H9 (cell line): ENCODE measurements around the gene SIN3B. TPM values are rescaled to one million over a fixed set of nuclear protein-coding genes. Genes with fewer than 3 reads are reported as not detected.

Source experiments
- DNase-seq: peaks from one replicate; pipeline ENCODE4 v3.0.0-alpha.2; 2017
- H2AFZ ChIP-seq: one replicate; pipeline ENCODE4 v1.6.1; 2013; ENCODE audit warnings: mild to moderate bottlenecking, low read length, control low read depth, moderate library complexity
- H2AK5ac ChIP-seq: 2 replicates; pipeline ENCODE4 v1.6.1; 2013; ENCODE audit warnings: low read length, control low read depth, mixed read lengths; ENCODE audit not compliant: insufficient read length
- H2BK120ac ChIP-seq: one replicate; pipeline ENCODE4 v1.6.1; 2013; ENCODE audit warnings: low read depth, mild to moderate bottlenecking, low read length, control low read depth, inconsistent platforms; ENCODE audit not compliant: poor library complexity, severe bottlenecking
- H2BK12ac ChIP-seq: 2 replicates; pipeline ENCODE4 v1.6.1; 2013; ENCODE audit warnings: low read length, control low read depth, mixed read lengths, low read depth; ENCODE audit not compliant: insufficient read length
- H2BK15ac ChIP-seq: 2 replicates; pipeline ENCODE4 v1.6.1; 2013; ENCODE audit warnings: low read depth, low read length, control low read depth
- H2BK20ac ChIP-seq: one replicate; pipeline ENCODE4 v1.6.1; 2013; ENCODE audit warnings: low read depth, mild to moderate bottlenecking, low read length, control low read depth, inconsistent platforms; ENCODE audit not compliant: poor library complexity, severe bottlenecking
- H2BK5ac ChIP-seq: 2 replicates; pipeline ENCODE4 v1.6.1; 2013; ENCODE audit warnings: low read length, control low read depth, mixed read lengths; ENCODE audit not compliant: insufficient read length
- H3K14ac ChIP-seq: 2 replicates; pipeline ENCODE4 v1.6.1; 2013; ENCODE audit warnings: low read length, control low read depth; ENCODE audit not compliant: insufficient read depth
- H3K18ac ChIP-seq: 2 replicates; pipeline ENCODE4 v1.6.1; 2013; ENCODE audit warnings: low read depth, mild to moderate bottlenecking, mixed read lengths, low read length, control low read depth; ENCODE audit not compliant: insufficient read length
- H3K23ac ChIP-seq: 2 replicates; pipeline ENCODE4 v1.6.1; 2013; ENCODE audit warnings: low read length, control low read depth, mixed read lengths, low read depth; ENCODE audit not compliant: insufficient read length
- H3K23me2 ChIP-seq: 2 replicates; pipeline ENCODE4 v1.6.1; 2013; ENCODE audit warnings: low read depth, mild to moderate bottlenecking, mixed read lengths, low read length, control low read depth; ENCODE audit not compliant: insufficient read length, poor library complexity, severe bottlenecking
- H3K27ac ChIP-seq: 2 replicates; pipeline ENCODE4 v1.5.1; 2013; ENCODE audit warnings: low read length, control low read depth, mixed read lengths, low read depth; ENCODE audit not compliant: insufficient read length
- H3K27me3 ChIP-seq: 2 replicates; pipeline ENCODE4 v1.6.1; 2013; ENCODE audit warnings: low read length, control low read depth, inconsistent platforms; ENCODE audit not compliant: insufficient read depth
- H3K4ac ChIP-seq: 2 replicates; pipeline ENCODE4 v1.6.1; 2013; ENCODE audit warnings: low read depth, mild to moderate bottlenecking, control low read depth, inconsistent platforms, low read length, moderate library complexity
- H3K4me1 ChIP-seq: 2 replicates; pipeline ENCODE4 v1.6.1; 2013; ENCODE audit warnings: low read length, control low read depth, inconsistent platforms; ENCODE audit not compliant: insufficient read depth
- H3K4me2 ChIP-seq: 2 replicates; pipeline ENCODE4 v1.6.1; 2013; ENCODE audit warnings: low read length, control low read depth, mixed read lengths; ENCODE audit not compliant: insufficient read length, insufficient read depth
- H3K56ac ChIP-seq: 2 replicates; pipeline ENCODE4 v1.6.1; 2013; ENCODE audit warnings: low read depth, mild to moderate bottlenecking, mixed read lengths, low read length, control low read depth; ENCODE audit not compliant: insufficient read length
- H3K79me1 ChIP-seq: 2 replicates; pipeline ENCODE4 v1.6.1; 2013; ENCODE audit warnings: low read depth, mild to moderate bottlenecking, moderate library complexity, low read length, control low read depth, inconsistent platforms; ENCODE audit not compliant: insufficient read depth, poor library complexity, severe bottlenecking
- H3K79me2 ChIP-seq: 2 replicates; pipeline ENCODE4 v1.6.1; 2013; ENCODE audit warnings: low read length, control low read depth, inconsistent platforms; ENCODE audit not compliant: insufficient read depth
- H3K9ac ChIP-seq: 2 replicates; pipeline ENCODE4 v1.6.1; 2013; ENCODE audit warnings: low read length, control low read depth, mixed read lengths; ENCODE audit not compliant: insufficient read length; ENCODE audit errors: extremely low read depth
- H3K9me3 ChIP-seq: one replicate; pipeline ENCODE4 v1.6.1; 2013; ENCODE audit warnings: low read depth, low read length, inconsistent platforms; ENCODE audit not compliant: control insufficient read depth
- H3T11ph ChIP-seq: one replicate; pipeline ENCODE4 v1.6.1; 2013; ENCODE audit warnings: mild to moderate bottlenecking, low read length, control low read depth, inconsistent platforms
- H4K20me1 ChIP-seq: one replicate; pipeline ENCODE4 v1.6.1; 2013; ENCODE audit not compliant: control insufficient read depth, insufficient read length, insufficient read depth
- H4K5ac ChIP-seq: 2 replicates; pipeline ENCODE4 v1.6.1; 2013; ENCODE audit warnings: low read depth, mild to moderate bottlenecking, mixed read lengths, low read length, control low read depth; ENCODE audit not compliant: insufficient read length
- H4K8ac ChIP-seq: replicated peaks from 2 replicates; pipeline ENCODE4 v1.6.1; 2013; ENCODE audit warnings: low read length, control low read depth, mixed read lengths, low read depth; ENCODE audit not compliant: insufficient read length
- H4K91ac ChIP-seq: 2 replicates; pipeline ENCODE4 v1.6.1; 2013; ENCODE audit warnings: low read depth, mild to moderate bottlenecking, moderate library complexity, mixed read lengths, low read length, control low read depth; ENCODE audit not compliant: insufficient read length
- H3K27ac Mint-ChIP-seq, 3 experiments: 2 replicates in 2 of 3; 3 replicates in 1 of 3; pipeline ENCODE4 v1.8.0; 2020 to 2021; ENCODE audit warnings: mixed read lengths in 3 of 3, mild to moderate bottlenecking in 1 of 3, moderate library complexity in 1 of 3
- H3K27me3 Mint-ChIP-seq: 2 replicates; pipeline ENCODE4 v1.8.0; 2021; ENCODE audit warnings: low read depth, mild to moderate bottlenecking, moderate library complexity, mixed read lengths
- H3K36me3 Mint-ChIP-seq, 3 experiments: 2 replicates in 2 of 3; 3 replicates in 1 of 3; pipeline ENCODE4 v1.8.0; 2020 to 2021; ENCODE audit warnings: low read depth in 3 of 3, mixed read lengths in 3 of 3; ENCODE audit not compliant: insufficient read depth in 1 of 3
- H3K4me1 Mint-ChIP-seq, 2 experiments: 2 replicates each; pipeline ENCODE4 v1.8.0; 2020; ENCODE audit warnings: mixed read lengths in 2 of 2
- H3K4me3 Mint-ChIP-seq, 2 experiments: 2 replicates in 1 of 2; 3 replicates in 1 of 2; pipeline ENCODE4 v1.8.0; 2020 to 2021; ENCODE audit warnings: mild to moderate bottlenecking in 2 of 2, mixed read lengths in 2 of 2, moderate library complexity in 1 of 2
- H3K9me3 Mint-ChIP-seq, 2 experiments: 2 replicates in 1 of 2; 3 replicates in 1 of 2; pipeline ENCODE4 v1.8.0; 2020; ENCODE audit warnings: mild to moderate bottlenecking in 2 of 2, mixed read lengths in 2 of 2, moderate library complexity in 1 of 2
- WGBS: extraction: QIAGEN DNeasy Blood & Tissue Kit; methylation state at CpG from one replicate; pipeline ENCODE4 v1.1.7; 2013; ENCODE audit warnings: missing lambda C conversion rate, low lambda C conversion rate, mixed read lengths; ENCODE audit not compliant: insufficient read length; ENCODE audit errors: extremely low coverage; 5-methylcytosine and 5-hydroxymethylcytosine counted together
- total RNA-seq: library from RNA; stranded (reverse); gene quantifications from 2 replicates; pipeline ENCODE4 v1.2.1, GENCODE V29; 2021
- TF ChIP-seq, protein P1 (sequence below): fragments of 200-600 bp; sonication (generic); conservative IDR thresholded peaks from 3 replicates; pipeline ENCODE4 v1.8.0; 2021; ENCODE audit warnings: antibody characterized with exemption, mild to moderate bottlenecking

Gene SIN3B
- total RNA-seq, 1 experiment from 2014 or later = 72.7 TPM

DNA sequence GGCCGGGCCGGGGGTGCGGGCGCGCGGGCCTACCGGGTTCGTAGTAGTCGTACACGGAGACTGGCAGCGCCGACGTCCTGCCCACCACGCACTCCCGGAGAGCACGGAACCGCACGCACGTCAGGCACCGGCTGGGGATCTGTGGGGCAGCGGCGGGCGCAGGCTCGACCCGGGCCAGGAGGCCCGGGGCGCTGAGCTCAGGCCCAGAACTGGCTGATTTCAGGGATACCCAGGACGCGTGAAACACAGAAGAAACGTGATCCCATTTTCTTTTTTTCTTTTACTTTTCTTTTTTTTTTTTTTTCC, 68.6 kb downstream of the SIN3B start:
- Histone ChIP-seq H3K18ac (no peak overlapping the region), H3K4ac (no peak overlapping the region), H3K23me2 (peaks cover 11% of the 10 kb centered on the region), H4K5ac (no peak overlapping the region), H3K56ac (no peak overlapping the region), H3K9me3 (no peaks in the 10 kb centered on the region), H3K27me3 (peaks cover 4% of the 10 kb centered on the region; the same call in 1 of the 2 replicates), H4K91ac (no peak overlapping the region), H3K4me2 (peak overlapping the region; percentile 54), H3K27ac (no peak overlapping the region), H3K14ac (0 out of 2 replicates have a peak overlapping the region, but pooled peaks have one; percentile 50), H4K8ac (no peak overlapping the region), H3K23ac (no peak overlapping the region), H2BK12ac (no peak overlapping the region), H2BK15ac (no peak overlapping the region), H2AFZ (no peak overlapping the region), H2BK20ac (no peak overlapping the region), H2AK5ac (no peak overlapping the region), H3K79me2 (no peaks in the 10 kb centered on the region), H3K79me1 (no peaks in the 10 kb centered on the region), H3K4me1 (no peaks in the 10 kb centered on the region), H4K20me1 (peaks cover 3% of the 10 kb centered on the region), H2BK5ac (no peak overlapping the region), H2BK120ac (no peak overlapping the region), H3T11ph (no peak overlapping the region), H3K9ac (no peak overlapping the region)
- H3K36me3 Mint-ChIP-seq = no peaks in the 10 kb centered on the region
- no CpG with 5 or more reads among the region's 30 CpGs for WGBS
- H3K9me3 Mint-ChIP-seq = no peaks in the 10 kb centered on the region; a peak in 1 of 5 replicates
- no peak for DNase-seq
- peak overlapping the region; percentile 63 to 85 for H3K4me3 Mint-ChIP-seq
- no peak overlapping the region for H3K27ac Mint-ChIP-seq
- TF ChIP-seq, protein P1, sequence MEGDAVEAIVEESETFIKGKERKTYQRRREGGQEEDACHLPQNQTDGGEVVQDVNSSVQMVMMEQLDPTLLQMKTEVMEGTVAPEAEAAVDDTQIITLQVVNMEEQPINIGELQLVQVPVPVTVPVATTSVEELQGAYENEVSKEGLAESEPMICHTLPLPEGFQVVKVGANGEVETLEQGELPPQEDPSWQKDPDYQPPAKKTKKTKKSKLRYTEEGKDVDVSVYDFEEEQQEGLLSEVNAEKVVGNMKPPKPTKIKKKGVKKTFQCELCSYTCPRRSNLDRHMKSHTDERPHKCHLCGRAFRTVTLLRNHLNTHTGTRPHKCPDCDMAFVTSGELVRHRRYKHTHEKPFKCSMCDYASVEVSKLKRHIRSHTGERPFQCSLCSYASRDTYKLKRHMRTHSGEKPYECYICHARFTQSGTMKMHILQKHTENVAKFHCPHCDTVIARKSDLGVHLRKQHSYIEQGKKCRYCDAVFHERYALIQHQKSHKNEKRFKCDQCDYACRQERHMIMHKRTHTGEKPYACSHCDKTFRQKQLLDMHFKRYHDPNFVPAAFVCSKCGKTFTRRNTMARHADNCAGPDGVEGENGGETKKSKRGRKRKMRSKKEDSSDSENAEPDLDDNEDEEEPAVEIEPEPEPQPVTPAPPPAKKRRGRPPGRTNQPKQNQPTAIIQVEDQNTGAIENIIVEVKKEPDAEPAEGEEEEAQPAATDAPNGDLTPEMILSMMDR = no peak
- H3K27me3 Mint-ChIP-seq = peaks cover 31% of the 10 kb centered on the region
- peaks cover 0 to 9% of the 10 kb centered on the region in 2 experiments; a peak in 3 of 4 replicates for H3K4me1 Mint-ChIP-seq
